OCI-M1 (cell line): ENCODE results near the gene TMEM35A.
A peak's percentile ranks its signal among the peaks of the same experiment; 100 is the strongest.
"Not testable (repeated sequence)": the region's sequence is repeated elsewhere in the genome, so short reads cannot be mapped to it uniquely, and the experiment has no call there.

ENCODE experiments used
- DNase-seq: peaks from one replicate; lab custom pipeline; 2025; lab: John Stamatoyannopoulos, UW

The TMEM35A gene, protein sequence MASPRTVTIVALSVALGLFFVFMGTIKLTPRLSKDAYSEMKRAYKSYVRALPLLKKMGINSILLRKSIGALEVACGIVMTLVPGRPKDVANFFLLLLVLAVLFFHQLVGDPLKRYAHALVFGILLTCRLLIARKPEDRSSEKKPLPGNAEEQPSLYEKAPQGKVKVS

GRCh38 chrX:101078716-101079598 lies at the start of gene TMEM35A:
TSS of gene TMEM35A (plus strand) at chrX:101078879. CDS start at chrX:101079003, 124 bp downstream.
- DNase-seq, result peak; percentile 1

- no peak for DNase-seq
Observed at GRCh38 chrX:101029665-101030064, 49.0 kb upstream of the TMEM35A start.

- no peak for DNase-seq
Observed at GRCh38 chrX:101037231-101037630, 41.4 kb upstream of the TMEM35A start.

DNA sequence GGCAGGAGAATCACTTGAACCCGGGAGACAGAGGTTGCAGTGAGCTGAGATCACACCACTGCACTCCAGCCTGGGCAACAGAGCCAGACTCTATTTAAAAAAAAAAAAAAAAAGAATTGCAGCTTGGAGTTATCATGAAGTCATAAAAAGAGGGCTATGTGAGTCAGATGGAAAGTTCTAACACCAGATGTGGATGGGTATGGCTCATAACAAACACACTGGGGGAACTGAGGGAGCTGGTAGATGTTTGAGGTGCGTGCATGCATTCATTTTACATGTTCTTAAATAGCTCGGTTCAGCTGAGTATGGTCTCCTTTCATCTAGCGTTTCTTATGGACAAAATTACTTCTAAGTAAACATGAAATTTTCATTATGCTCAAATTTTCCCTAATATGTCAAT lies 38.5 kb upstream of the TMEM35A start:
- no peak for DNase-seq

- no peak for DNase-seq
Observed at GRCh38 chrX:101051153-101051548, 27.5 kb upstream of the TMEM35A start.

DNA sequence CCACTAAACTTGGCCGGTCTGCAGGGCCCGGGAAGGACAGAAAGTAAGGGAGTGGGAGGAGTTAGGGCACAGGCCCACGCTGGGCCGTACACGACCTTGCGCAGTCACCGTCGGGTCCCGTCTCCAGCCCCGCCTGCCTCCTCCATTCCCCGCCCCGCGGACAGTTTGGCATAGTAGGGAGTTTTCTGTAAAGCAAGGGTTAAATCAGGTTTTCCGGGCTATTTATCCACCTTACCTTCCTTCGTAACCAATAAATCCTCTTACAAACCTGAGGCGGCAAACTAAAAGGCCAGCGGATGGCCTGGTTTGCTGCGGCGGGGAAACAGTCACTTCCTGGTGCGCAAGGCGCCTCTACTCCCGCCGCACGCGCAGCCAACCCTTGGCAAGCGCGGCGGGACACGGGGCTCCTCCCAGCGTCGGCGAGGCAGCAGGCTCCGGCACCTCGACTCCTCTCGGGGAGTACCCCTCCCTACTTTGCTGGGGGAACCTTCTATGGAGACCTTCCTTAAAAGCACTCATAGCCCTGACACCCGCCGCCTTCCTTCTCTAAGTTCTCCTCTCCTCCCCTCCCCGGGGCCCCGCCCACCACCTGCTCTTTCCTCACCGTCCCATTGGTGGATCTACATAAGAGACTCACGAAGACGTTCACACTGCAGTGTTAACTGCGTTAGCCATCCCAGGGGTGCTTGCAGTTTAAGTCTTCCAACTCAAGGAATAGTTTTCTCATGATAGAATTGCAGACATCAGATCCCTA lies 27.0 kb upstream of the TMEM35A start, which contains the start of gene TRMT2B:
Gene TRMT2B, minus strand, starts transcription at position 563 of the 754 bp plus-strand sequence. CDS start 9,822 bp downstream, outside the sequence.
- peak; percentile 89 for DNase-seq

GRCh38 chrX:101056551-101056950 lies 22.1 kb upstream of the TMEM35A start:
- not testable (repeated sequence) for DNase-seq

- peak; percentile 75 for DNase-seq
Observed at GRCh38 chrX:101057093-101057714, 21.5 kb upstream of the TMEM35A start.

DNA sequence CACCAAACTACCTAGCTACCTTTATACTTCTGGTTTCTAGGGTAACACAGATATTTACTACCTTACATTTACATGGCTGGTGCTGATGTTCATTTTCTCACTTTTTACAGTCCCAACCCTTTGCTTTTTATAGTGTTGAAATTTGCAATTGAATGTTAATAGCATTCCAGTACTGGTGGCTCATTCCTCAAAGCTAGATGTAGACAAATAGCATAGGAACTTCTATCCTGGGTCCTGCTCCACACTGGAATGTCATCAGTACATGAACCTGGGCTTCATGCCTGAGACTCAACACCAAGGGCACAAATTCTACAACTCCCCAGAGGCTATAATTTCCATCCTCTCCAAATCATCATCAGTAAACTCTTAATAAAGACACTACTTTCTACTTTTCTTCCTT lies 16.5 kb upstream of the TMEM35A start:
- DNase-seq, result no peak

DNA sequence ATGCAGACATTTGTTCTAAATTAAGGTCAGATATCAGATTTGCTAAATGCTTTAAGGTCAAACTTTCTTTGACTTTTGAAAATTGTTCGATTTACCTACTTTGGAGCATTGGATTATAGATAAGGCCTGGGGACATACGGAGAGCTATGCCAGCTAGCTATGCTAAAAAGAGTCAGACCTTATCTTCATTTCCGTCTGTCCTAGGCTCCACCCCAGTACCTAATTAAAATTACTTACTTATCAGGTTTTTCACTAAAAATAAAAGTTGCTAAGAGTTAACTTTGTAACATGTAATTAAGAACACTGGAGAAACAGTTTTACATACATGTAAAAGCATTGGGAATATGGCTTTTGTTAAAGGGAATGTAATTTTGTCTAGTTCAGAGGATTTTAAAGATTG lies 7.1 kb upstream of the TMEM35A start:
- DNase-seq, result peak; percentile 20

DNA sequence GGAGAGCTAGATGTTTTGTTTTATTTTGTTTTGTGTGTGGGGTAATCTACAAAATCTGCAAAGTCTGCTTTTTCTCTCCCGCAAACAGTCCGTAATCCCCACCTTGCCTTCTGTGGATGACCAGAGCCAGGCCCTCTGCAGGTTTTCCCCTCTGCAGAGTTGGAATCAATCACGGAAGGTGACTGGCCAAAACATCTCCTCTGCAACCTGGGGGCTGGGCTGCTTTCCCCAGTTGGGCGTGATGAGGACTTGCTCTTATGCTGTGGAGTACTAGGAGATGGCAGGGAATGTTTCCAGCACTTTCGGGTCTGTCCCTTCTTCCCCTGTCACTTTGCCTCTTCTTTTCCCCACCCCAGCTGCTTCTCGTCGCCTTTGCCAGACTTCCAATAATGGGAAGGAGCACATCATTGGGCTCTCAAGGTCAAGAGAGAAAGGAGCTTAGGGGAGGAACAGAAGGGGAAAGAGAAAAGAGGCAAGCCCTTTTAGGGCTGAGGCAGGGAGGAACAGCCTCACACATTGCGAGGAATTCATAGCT lies 1.1 kb downstream of the TMEM35A start:
- no peak for DNase-seq

GRCh38 chrX:101080326-101081124 lies 1.8 kb downstream of the TMEM35A start:
- no peak for DNase-seq

- no peak for DNase-seq
Observed at GRCh38 chrX:101081231-101081630, 2.6 kb downstream of the TMEM35A start.

GRCh38 chrX:101091817-101092216 lies 13.1 kb downstream of the TMEM35A start:
- DNase-seq, result no peak

GRCh38 chrX:101097546-101098453 lies 19.1 kb downstream of the TMEM35A start, which contains the start of gene CENPI:
TSS of gene CENPI (plus strand) at chrX:101098204. CDS start at chrX:101101071, 2,867 bp downstream.
- DNase-seq, result peak; percentile 97

GRCh38 chrX:101108284-101108683 lies 29.6 kb downstream of the TMEM35A start:
- DNase-seq, result no peak

- no peak for DNase-seq
Observed at GRCh38 chrX:101117701-101118100, 39.0 kb downstream of the TMEM35A start.

GRCh38 chrX:101136235-101136634 lies 57.6 kb downstream of the TMEM35A start:
- no peak for DNase-seq
